ENCODE measurements around the gene LAMA1.

The LAMA1 gene

GRCh38 chr18:6976935-6977334 is 140.7 kb downstream of the LAMA1 start:
- no peak for DNase-seq

GRCh38 chr18:6975084-6975483 is 142.5 kb downstream of the LAMA1 start:
- DNase-seq = no peak

GRCh38 chr18:6971823-6972478 is 145.6 kb downstream of the LAMA1 start:
- DNase-seq = no peak

GRCh38 chr18:6963452-6964097 is 154.0 kb downstream of the LAMA1 start:
- no peak for DNase-seq

GRCh38 chr18:6962571-6963451 is 154.8 kb downstream of the LAMA1 start:
- DNase-seq = no peak

GRCh38 chr18:6961331-6961730 is 156.3 kb downstream of the LAMA1 start:
- DNase-seq = no peak

- no peak for DNase-seq
Observed at GRCh38 chr18:6960656-6961055, 156.9 kb downstream of the LAMA1 start.

GRCh38 chr18:6960124-6960523 is 157.5 kb downstream of the LAMA1 start:
- no peak for DNase-seq

GRCh38 chr18:6959110-6959509 is 158.5 kb downstream of the LAMA1 start:
- no peak for DNase-seq

- no peak for DNase-seq
Observed at GRCh38 chr18:6956999-6957398, 160.6 kb downstream of the LAMA1 start.

- DNase-seq = no peak
Observed at GRCh38 chr18:6956495-6956894, 161.1 kb downstream of the LAMA1 start.

- DNase-seq = no peak
Observed at GRCh38 chr18:6955304-6955703, 162.3 kb downstream of the LAMA1 start.

- DNase-seq = no peak
Observed at GRCh38 chr18:6954501-6954900, 163.1 kb downstream of the LAMA1 start.

- no peak for DNase-seq
Observed at GRCh38 chr18:6951336-6952090, 166.1 kb downstream of the LAMA1 start.

GRCh38 chr18:6950641-6951040 is 167.0 kb downstream of the LAMA1 start:
- no peak for DNase-seq

- no peak for DNase-seq
Observed at GRCh38 chr18:6949800-6950586, 167.6 kb downstream of the LAMA1 start.

- no peak for DNase-seq
Observed at GRCh38 chr18:6948281-6949055, 169.1 kb downstream of the LAMA1 start.

GRCh38 chr18:6947338-6948030 is 170.1 kb downstream of the LAMA1 start:
- DNase-seq = no peak

- no peak for DNase-seq
Observed at GRCh38 chr18:6943143-6943542, 174.5 kb downstream of the LAMA1 start.

- DNase-seq = no peak
Observed at GRCh38 chr18:6942742-6943141, 174.9 kb downstream of the LAMA1 start.

GRCh38 chr18:6941996-6942395 is 175.6 kb downstream of the LAMA1 start:
- no peak for DNase-seq

All from midbrain (tissue), 1 donor.